ENCODE data around the gene SPRR4. TPM values are rescaled to one million over a fixed set of nuclear protein-coding genes. Genes with fewer than 3 reads are reported as not detected.

SPRR4 gene
- total RNA-seq, 1 experiment from 2014 or later = not detected

- TF ChIP-seq FOXP1 (CRISPR knock-in tag; IDR thresholded peaks at IDR 0.05; ENCODE audit: borderline replicate concordance) (no peak), FOXK1 (CRISPR knock-in tag; IDR thresholded peaks at IDR 0.05) (no peak), FOXJ3 (CRISPR knock-in tag; IDR thresholded peaks at IDR 0.05; ENCODE audit: borderline replicate concordance) (no peak), ZNF425 (CRISPR knock-in tag; conservative IDR thresholded peaks at IDR 0.05) (no peak), PRRX2 (CRISPR knock-in tag; IDR thresholded peaks at IDR 0.05) (no peak), IRF1 (CRISPR knock-in tag; IDR thresholded peaks at IDR 0.05) (no peak), CDX4 (CRISPR knock-in tag; IDR thresholded peaks at IDR 0.05; ENCODE audit: borderline replicate concordance) (no peak), SMAD4 (CRISPR knock-in tag; IDR thresholded peaks at IDR 0.05) (no peak), ELF4 (CRISPR knock-in tag; IDR thresholded peaks at IDR 0.05; ENCODE audit: low read depth) (no peak), MYBL2 (CRISPR knock-in tag; IDR thresholded peaks at IDR 0.05) (no peak)
- TF ChIP-seq, protein P1, sequence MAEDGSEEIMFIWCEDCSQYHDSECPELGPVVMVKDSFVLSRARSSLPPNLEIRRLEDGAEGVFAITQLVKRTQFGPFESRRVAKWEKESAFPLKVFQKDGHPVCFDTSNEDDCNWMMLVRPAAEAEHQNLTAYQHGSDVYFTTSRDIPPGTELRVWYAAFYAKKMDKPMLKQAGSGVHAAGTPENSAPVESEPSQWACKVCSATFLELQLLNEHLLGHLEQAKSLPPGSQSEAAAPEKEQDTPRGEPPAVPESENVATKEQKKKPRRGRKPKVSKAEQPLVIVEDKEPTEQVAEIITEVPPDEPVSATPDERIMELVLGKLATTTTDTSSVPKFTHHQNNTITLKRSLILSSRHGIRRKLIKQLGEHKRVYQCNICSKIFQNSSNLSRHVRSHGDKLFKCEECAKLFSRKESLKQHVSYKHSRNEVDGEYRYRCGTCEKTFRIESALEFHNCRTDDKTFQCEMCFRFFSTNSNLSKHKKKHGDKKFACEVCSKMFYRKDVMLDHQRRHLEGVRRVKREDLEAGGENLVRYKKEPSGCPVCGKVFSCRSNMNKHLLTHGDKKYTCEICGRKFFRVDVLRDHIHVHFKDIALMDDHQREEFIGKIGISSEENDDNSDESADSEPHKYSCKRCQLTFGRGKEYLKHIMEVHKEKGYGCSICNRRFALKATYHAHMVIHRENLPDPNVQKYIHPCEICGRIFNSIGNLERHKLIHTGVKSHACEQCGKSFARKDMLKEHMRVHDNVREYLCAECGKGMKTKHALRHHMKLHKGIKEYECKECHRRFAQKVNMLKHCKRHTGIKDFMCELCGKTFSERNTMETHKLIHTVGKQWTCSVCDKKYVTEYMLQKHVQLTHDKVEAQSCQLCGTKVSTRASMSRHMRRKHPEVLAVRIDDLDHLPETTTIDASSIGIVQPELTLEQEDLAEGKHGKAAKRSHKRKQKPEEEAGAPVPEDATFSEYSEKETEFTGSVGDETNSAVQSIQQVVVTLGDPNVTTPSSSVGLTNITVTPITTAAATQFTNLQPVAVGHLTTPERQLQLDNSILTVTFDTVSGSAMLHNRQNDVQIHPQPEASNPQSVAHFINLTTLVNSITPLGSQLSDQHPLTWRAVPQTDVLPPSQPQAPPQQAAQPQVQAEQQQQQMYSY (CRISPR knock-in tag; IDR thresholded peaks at IDR 0.05) = no peak
- TF ChIP-seq, protein P2, sequence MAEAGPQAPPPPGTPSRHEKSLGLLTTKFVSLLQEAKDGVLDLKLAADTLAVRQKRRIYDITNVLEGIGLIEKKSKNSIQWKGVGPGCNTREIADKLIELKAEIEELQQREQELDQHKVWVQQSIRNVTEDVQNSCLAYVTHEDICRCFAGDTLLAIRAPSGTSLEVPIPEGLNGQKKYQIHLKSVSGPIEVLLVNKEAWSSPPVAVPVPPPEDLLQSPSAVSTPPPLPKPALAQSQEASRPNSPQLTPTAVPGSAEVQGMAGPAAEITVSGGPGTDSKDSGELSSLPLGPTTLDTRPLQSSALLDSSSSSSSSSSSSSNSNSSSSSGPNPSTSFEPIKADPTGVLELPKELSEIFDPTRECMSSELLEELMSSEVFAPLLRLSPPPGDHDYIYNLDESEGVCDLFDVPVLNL (CRISPR knock-in tag; IDR thresholded peaks at IDR 0.05; ENCODE audit: borderline replicate concordance, low read depth) = no peak
- TF ChIP-seq, protein P3, sequence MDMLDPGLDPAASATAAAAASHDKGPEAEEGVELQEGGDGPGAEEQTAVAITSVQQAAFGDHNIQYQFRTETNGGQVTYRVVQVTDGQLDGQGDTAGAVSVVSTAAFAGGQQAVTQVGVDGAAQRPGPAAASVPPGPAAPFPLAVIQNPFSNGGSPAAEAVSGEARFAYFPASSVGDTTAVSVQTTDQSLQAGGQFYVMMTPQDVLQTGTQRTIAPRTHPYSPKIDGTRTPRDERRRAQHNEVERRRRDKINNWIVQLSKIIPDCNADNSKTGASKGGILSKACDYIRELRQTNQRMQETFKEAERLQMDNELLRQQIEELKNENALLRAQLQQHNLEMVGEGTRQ (CRISPR knock-in tag; IDR thresholded peaks at IDR 0.05) = no peak
- TF ChIP-seq, protein P4, sequence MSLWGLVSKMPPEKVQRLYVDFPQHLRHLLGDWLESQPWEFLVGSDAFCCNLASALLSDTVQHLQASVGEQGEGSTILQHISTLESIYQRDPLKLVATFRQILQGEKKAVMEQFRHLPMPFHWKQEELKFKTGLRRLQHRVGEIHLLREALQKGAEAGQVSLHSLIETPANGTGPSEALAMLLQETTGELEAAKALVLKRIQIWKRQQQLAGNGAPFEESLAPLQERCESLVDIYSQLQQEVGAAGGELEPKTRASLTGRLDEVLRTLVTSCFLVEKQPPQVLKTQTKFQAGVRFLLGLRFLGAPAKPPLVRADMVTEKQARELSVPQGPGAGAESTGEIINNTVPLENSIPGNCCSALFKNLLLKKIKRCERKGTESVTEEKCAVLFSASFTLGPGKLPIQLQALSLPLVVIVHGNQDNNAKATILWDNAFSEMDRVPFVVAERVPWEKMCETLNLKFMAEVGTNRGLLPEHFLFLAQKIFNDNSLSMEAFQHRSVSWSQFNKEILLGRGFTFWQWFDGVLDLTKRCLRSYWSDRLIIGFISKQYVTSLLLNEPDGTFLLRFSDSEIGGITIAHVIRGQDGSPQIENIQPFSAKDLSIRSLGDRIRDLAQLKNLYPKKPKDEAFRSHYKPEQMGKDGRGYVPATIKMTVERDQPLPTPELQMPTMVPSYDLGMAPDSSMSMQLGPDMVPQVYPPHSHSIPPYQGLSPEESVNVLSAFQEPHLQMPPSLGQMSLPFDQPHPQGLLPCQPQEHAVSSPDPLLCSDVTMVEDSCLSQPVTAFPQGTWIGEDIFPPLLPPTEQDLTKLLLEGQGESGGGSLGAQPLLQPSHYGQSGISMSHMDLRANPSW (CRISPR knock-in tag; conservative IDR thresholded peaks at IDR 0.05; ENCODE audit: low read depth) = no peak
- TF ChIP-seq, protein P5, sequence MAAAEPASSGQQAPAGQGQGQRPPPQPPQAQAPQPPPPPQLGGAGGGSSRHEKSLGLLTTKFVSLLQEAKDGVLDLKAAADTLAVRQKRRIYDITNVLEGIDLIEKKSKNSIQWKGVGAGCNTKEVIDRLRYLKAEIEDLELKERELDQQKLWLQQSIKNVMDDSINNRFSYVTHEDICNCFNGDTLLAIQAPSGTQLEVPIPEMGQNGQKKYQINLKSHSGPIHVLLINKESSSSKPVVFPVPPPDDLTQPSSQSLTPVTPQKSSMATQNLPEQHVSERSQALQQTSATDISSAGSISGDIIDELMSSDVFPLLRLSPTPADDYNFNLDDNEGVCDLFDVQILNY (CRISPR knock-in tag; IDR thresholded peaks at IDR 0.05) = no peak
- H3K27ac Mint-ChIP-seq = no peak within 1 kb of the TSS
- H3K4me1 Mint-ChIP-seq = no peaks in the 10 kb centered on the region
- CTCF ChIA-PET = interaction anchor here (0.9 to 1.2 kb wide), 2 partner anchors 29 to 247 kb away, joined by 3 to 4 read pairs; no protein-coding TSS in a partner anchor
- H3K9me3 Mint-ChIP-seq = peaks cover 4% of the 10 kb centered on the region
- DNase-seq (ENCODE audit: low spot score) (no peak), ATAC-seq (no peak)
- POLR2A ChIA-PET = no interaction called here
- no peak within 1 kb of the TSS for H3K4me3 Mint-ChIP-seq
- H3K36me3 Mint-ChIP-seq = no peaks in the 10 kb centered on the region
- H3K27me3 Mint-ChIP-seq (ENCODE audit: low read depth) = peaks cover 8% of the 10 kb centered on the region
Measured at GRCh38 chr1:152946651-152947256, 23.7 kb upstream of the SPRR4 start, which contains the start of gene SPRR5. Gene SPRR5 (plus strand): TSS chr1:152947206. CDS start chr1:152948555, 1,349 bp downstream.

All from WTC11 (cell line).